HepG2 (cell line): Measurements from ENCODE around the gene LENEP. TPM values are rescaled to one million over a fixed set of nuclear protein-coding genes. Genes with fewer than 3 reads are reported as not detected.

Source experiments
- CREM ChIP-seq, 2 experiments: sonication (generic) in 1 of 2; formaldehyde crosslinking in 1 of 2; IDR thresholded peaks; 2 replicates each; pipeline versions ENCODE4 v1.4.0 to v1.6.1; 2016 to 2020; ENCODE audit warnings: antibody characterized with exemption in 1 of 2, mild to moderate bottlenecking in 1 of 2, missing genetic modification reagents in 1 of 2
- ELF3 ChIP-seq: IDR thresholded peaks from 2 replicates; pipeline ENCODE4 v1.6.1; 2016; ENCODE audit warnings: missing genetic modification reagents, missing compliant biosample characterization
- FIP1L1 ChIP-seq: fragments of 200-400 bp; formaldehyde crosslinking; IDR thresholded peaks from 2 replicates; pipeline ENCODE4 v1.6.1; 2018; ENCODE audit warnings: low read depth, mild to moderate bottlenecking, low read length, moderate library complexity, borderline replicate concordance; ENCODE audit not compliant: insufficient read depth
- KAT8 ChIP-seq: IDR thresholded peaks from 2 replicates; pipeline ENCODE4 v1.6.1; 2016; ENCODE audit warnings: missing genetic modification reagents, missing compliant biosample characterization
- PATZ1 ChIP-seq: sonication (generic); formaldehyde crosslinking; IDR thresholded peaks from 2 replicates; pipeline ENCODE4 v1.4.0; 2020; ENCODE audit warnings: missing genetic modification reagents
- RBFOX2 ChIP-seq: fragments of 200-400 bp; formaldehyde crosslinking; IDR thresholded peaks from 2 replicates; pipeline ENCODE4 v1.6.1; 2017; ENCODE audit warnings: low read depth, mild to moderate bottlenecking, low read length
- SATB2 ChIP-seq: sonication (generic); formaldehyde crosslinking; IDR thresholded peaks from 2 replicates; pipeline ENCODE4 v1.5.0; 2020; ENCODE audit warnings: missing genetic modification reagents
- TAF15 ChIP-seq: fragments of 200-400 bp; formaldehyde crosslinking; IDR thresholded peaks from one replicate; pipeline ENCODE4 v1.6.1; 2018; ENCODE audit warnings: mild to moderate bottlenecking, low read depth, low read length; ENCODE audit not compliant: poor library complexity, severe bottlenecking
- TMF1 ChIP-seq: sonication (generic); formaldehyde crosslinking; IDR thresholded peaks from 2 replicates; pipeline ENCODE4 v1.8.1; 2022; ENCODE audit warnings: low read depth, missing genetic modification reagents
- ZNF280D ChIP-seq: sonication (generic); formaldehyde crosslinking; IDR thresholded peaks from 2 replicates; pipeline ENCODE4 v1.5.1; 2020; ENCODE audit warnings: mild to moderate bottlenecking, missing genetic modification reagents
- ZNF557 ChIP-seq: sonication (generic); formaldehyde crosslinking; IDR thresholded peaks from 2 replicates; pipeline ENCODE4 v1.4.0; 2020; ENCODE audit warnings: missing genetic modification reagents
- ZNF609 ChIP-seq: sonication (generic); formaldehyde crosslinking; IDR thresholded peaks from 2 replicates; pipeline ENCODE4 v1.4.0; 2020; ENCODE audit warnings: mild to moderate bottlenecking, missing genetic modification reagents, borderline replicate concordance
- ZNF710 ChIP-seq: sonication (generic); formaldehyde crosslinking; IDR thresholded peaks from 2 replicates; pipeline ENCODE4 v1.5.0; 2020; ENCODE audit warnings: mild to moderate bottlenecking, missing genetic modification reagents, borderline replicate concordance
- polyA plus RNA-seq, 8 experiments: library from polyadenylated mRNA; depleted of rRNA in 3 of 8; stranded (reverse) in 7 of 8; unstranded in 1 of 8; fragments of >200 nt; fragmentation: Illumina TruSeq in 4 of 8; extraction: Trizol in 4 of 8; gene quantifications; 2 replicates each; pipeline versions ENCODE4 v1.2.1 to v1.2.3, GENCODE V29; 2011 to 2016; ENCODE audit warnings: low read depth in 4 of 8, missing spikeins in 1 of 8, mixed read lengths in 1 of 8; ENCODE audit not compliant: insufficient read depth in 1 of 8
- total RNA-seq, 5 experiments: library from RNA; depleted of rRNA; stranded (reverse); fragments of >200 nt; fragmentation: Illumina TruSeq; extraction: Trizol; gene quantifications; 2 replicates each; pipeline ENCODE4 v1.2.3, GENCODE V29; 2016; ENCODE audit warnings: low read depth in 1 of 5

LENEP gene
- total and polyA plus RNA-seq, 2 of the 13 experiments (the other 11 are each of a cell fraction or from before 2014, with no cell fraction given): 0.29 TPM; not detected in 1

- TF ChIP-seq ZNF609 (CRISPR knock-in tag): peak; percentile 46; the same call in 1 of the 2 replicates
- peak; percentile 76; the same call in 1 of the 2 replicates for TF ChIP-seq ELF3 (CRISPR knock-in tag)
- TF ChIP-seq ZNF710 (CRISPR knock-in tag): peak; percentile 83
- TF ChIP-seq SATB2: no peak
- no peak for TF ChIP-seq ZNF280D
- TF ChIP-seq FIP1L1: no peak
- no peak for TF ChIP-seq CREM (IDR thresholded peaks at IDR 0.05)
- TF ChIP-seq CREM (CRISPR knock-in tag; IDR thresholded peaks at IDR 0.05): no peak
- TF ChIP-seq KAT8 (CRISPR knock-in tag): peak; percentile 85
- no peak for TF ChIP-seq TMF1
- peak; percentile 36 for TF ChIP-seq TAF15
- TF ChIP-seq PATZ1 (CRISPR knock-in tag): peak; percentile 97
- TF ChIP-seq RBFOX2: peak; percentile 90
- no peak for TF ChIP-seq ZNF557 (CRISPR knock-in tag)
Measured at GRCh38 chr1:155017041-155017945, 23.9 kb downstream of the LENEP start (continued).
